GM19468 (cell line): ENCODE results near the gene ANKRD27.
"Not testable (repeated sequence)": the region's sequence is repeated elsewhere in the genome, so short reads cannot be mapped to it uniquely, and the experiment has no call there.

Source experiments
- ATAC-seq: cut with Tn5 transposase; IDR thresholded peaks from one replicate; pipeline ENCODE4 v1.9.1; 2021; ENCODE audit warnings: mild to moderate bottlenecking, moderate library complexity, moderate number of reproducible peaks; ENCODE audit not compliant: unreplicated experiment; ENCODE audit errors: extremely low read depth

ANKRD27 gene

GRCh38 chr19:32611161-32611560 is 63.8 kb downstream of the ANKRD27 start:
- no peak for ATAC-seq

- no peak for ATAC-seq
Observed at GRCh38 chr19:32607479-32607878, 67.5 kb downstream of the ANKRD27 start.

GRCh38 chr19:32606289-32606688 is 68.7 kb downstream of the ANKRD27 start:
- no peak for ATAC-seq

- no peak for ATAC-seq
Observed at GRCh38 chr19:32605544-32605943, 69.4 kb downstream of the ANKRD27 start.

GRCh38 chr19:32603961-32604360 is 71.0 kb downstream of the ANKRD27 start:
- no peak for ATAC-seq

GRCh38 chr19:32599736-32600157 is 75.2 kb downstream of the ANKRD27 start:
- no peak for ATAC-seq

- no peak for ATAC-seq
Observed at GRCh38 chr19:32599258-32599657, 75.7 kb downstream of the ANKRD27 start.

GRCh38 chr19:32598022-32598421 is 77.0 kb downstream of the ANKRD27 start:
- no peak for ATAC-seq

GRCh38 chr19:32595491-32595890 is 79.5 kb downstream of the ANKRD27 start:
- no peak for ATAC-seq

GRCh38 chr19:32594021-32594420 is 81.0 kb downstream of the ANKRD27 start:
- no peak for ATAC-seq

GRCh38 chr19:32587747-32588504 is 87.1 kb downstream of the ANKRD27 start:
- ATAC-seq, result not testable (repeated sequence)

GRCh38 chr19:32581705-32582179 is 93.2 kb downstream of the ANKRD27 start:
- no peak for ATAC-seq

- ATAC-seq, result peak; percentile 86
Observed at GRCh38 chr19:32580901-32581704, 93.9 kb downstream of the ANKRD27 start, which contains the start of gene PDCD5. PDCD5 (plus strand) TSS chr19:32581190; CDS start chr19:32581262, 72 bp downstream.

GRCh38 chr19:32580353-32580900 is 94.6 kb downstream of the ANKRD27 start:
- no peak for ATAC-seq

- ATAC-seq, result no peak
Observed at GRCh38 chr19:32576790-32577189, 98.2 kb downstream of the ANKRD27 start.

GRCh38 chr19:32573492-32573794 is 101.5 kb downstream of the ANKRD27 start:
- ATAC-seq, result no peak

- ATAC-seq, result not testable (repeated sequence)
Observed at GRCh38 chr19:32572700-32573491, 102.1 kb downstream of the ANKRD27 start.

GRCh38 chr19:32571471-32572075 is 103.4 kb downstream of the ANKRD27 start:
- ATAC-seq, result not testable (repeated sequence)

- ATAC-seq, result no peak
Observed at GRCh38 chr19:32570081-32570785, 104.7 kb downstream of the ANKRD27 start.
